ENCODE measurements around the gene RHCE.
"Not testable (repeated sequence)": the region's sequence is repeated elsewhere in the genome, so short reads cannot be mapped to it uniquely, and the experiment has no call there.

Gene RHCE

GRCh38 chr1:25423206-25423605, 2.6 kb upstream of the RHCE start:
- not testable (repeated sequence) for H3K4me1 ChIP-seq (ENCODE audit: control insufficient read depth, insufficient read depth, low read length, poor library complexity, severe bottlenecking); H3K4me3 ChIP-seq (ENCODE audit: extremely low read depth, insufficient read depth, low read length, poor library complexity, severe bottlenecking); H3K36me3 ChIP-seq (ENCODE audit: control insufficient read depth, insufficient read depth, low read length); H3K27ac ChIP-seq (ENCODE audit: low read depth, low read length, severe bottlenecking); H3K9me3 ChIP-seq (ENCODE audit: control insufficient read depth, low read length)
- 89 to 94% methylated on average over 2 of the region's 6 CpGs for WGBS, 2 experiments (ENCODE audit: insufficient coverage in 2 of 2)

- H3K4me3 ChIP-seq (ENCODE audit: extremely low read depth, insufficient read depth, low read length, poor library complexity, severe bottlenecking); H3K9me3 ChIP-seq (ENCODE audit: control insufficient read depth, low read length); H3K36me3 ChIP-seq (ENCODE audit: control insufficient read depth, insufficient read depth, low read length); H3K27ac ChIP-seq (ENCODE audit: low read depth, low read length, severe bottlenecking); H3K4me1 ChIP-seq (ENCODE audit: control insufficient read depth, insufficient read depth, low read length, poor library complexity, severe bottlenecking): not testable (repeated sequence)
- WGBS, 2 experiments (ENCODE audit: insufficient coverage in 2 of 2), result 100% methylated on average over 1 of the region's 1 CpG
Observed at GRCh38 chr1:25419339-25419738, 1.3 kb downstream of the RHCE start.

- WGBS, 2 experiments (ENCODE audit: insufficient coverage in 2 of 2), result no CpG with 5 or more reads among the region's 4 CpGs
- not testable (repeated sequence) for H3K4me3 ChIP-seq (ENCODE audit: extremely low read depth, insufficient read depth, low read length, poor library complexity, severe bottlenecking)
Observed at GRCh38 chr1:25417280-25417679, 3.3 kb downstream of the RHCE start.

GRCh38 chr1:25414578-25414977, 6.0 kb downstream of the RHCE start:
- H3K4me1 ChIP-seq (ENCODE audit: control insufficient read depth, insufficient read depth, low read length, poor library complexity, severe bottlenecking); H3K27ac ChIP-seq (ENCODE audit: low read depth, low read length, severe bottlenecking); H3K4me3 ChIP-seq (ENCODE audit: extremely low read depth, insufficient read depth, low read length, poor library complexity, severe bottlenecking); H3K36me3 ChIP-seq (ENCODE audit: control insufficient read depth, insufficient read depth, low read length); H3K9me3 ChIP-seq (ENCODE audit: control insufficient read depth, low read length): not testable (repeated sequence)
- no CpG with 5 or more reads among the region's 1 CpG for WGBS, 2 experiments (ENCODE audit: insufficient coverage in 2 of 2)

More at GRCh38 chr1:25417280-25417679, 3.3 kb downstream of the RHCE start:
- not testable (repeated sequence) for H3K36me3 ChIP-seq (ENCODE audit: control insufficient read depth, insufficient read depth, low read length); H3K4me1 ChIP-seq (ENCODE audit: control insufficient read depth, insufficient read depth, low read length, poor library complexity, severe bottlenecking); H3K9me3 ChIP-seq (ENCODE audit: control insufficient read depth, low read length); H3K27ac ChIP-seq (ENCODE audit: low read depth, low read length, severe bottlenecking)

- not testable (repeated sequence) for H3K4me3 ChIP-seq (ENCODE audit: extremely low read depth, insufficient read depth, low read length, poor library complexity, severe bottlenecking); H3K4me1 ChIP-seq (ENCODE audit: control insufficient read depth, insufficient read depth, low read length, poor library complexity, severe bottlenecking); H3K36me3 ChIP-seq (ENCODE audit: control insufficient read depth, insufficient read depth, low read length); H3K9me3 ChIP-seq (ENCODE audit: control insufficient read depth, low read length); H3K27ac ChIP-seq (ENCODE audit: low read depth, low read length, severe bottlenecking)
- WGBS, 2 experiments (ENCODE audit: insufficient coverage in 2 of 2), result 83 to 100% methylated on average over 1 of the region's 6 CpGs
Observed at GRCh38 chr1:25414157-25414556, 6.5 kb downstream of the RHCE start.

GRCh38 chr1:25412872-25413623, 7.6 kb downstream of the RHCE start:
- H3K36me3 ChIP-seq (ENCODE audit: control insufficient read depth, insufficient read depth, low read length); H3K4me3 ChIP-seq (ENCODE audit: extremely low read depth, insufficient read depth, low read length, poor library complexity, severe bottlenecking); H3K27ac ChIP-seq (ENCODE audit: low read depth, low read length, severe bottlenecking); H3K4me1 ChIP-seq (ENCODE audit: control insufficient read depth, insufficient read depth, low read length, poor library complexity, severe bottlenecking); H3K9me3 ChIP-seq (ENCODE audit: control insufficient read depth, low read length): not testable (repeated sequence)
- WGBS, 2 experiments (ENCODE audit: insufficient coverage in 2 of 2), result 100% methylated on average over 1 of the region's 14 CpGs; no CpG with 5 or more reads in 1 of the 2 experiments

- 86 to 100% methylated on average over 3 to 5 of the region's 10 CpGs for WGBS, 2 experiments (ENCODE audit: insufficient coverage in 2 of 2)
- H3K27ac ChIP-seq (ENCODE audit: low read depth, low read length, severe bottlenecking); H3K4me3 ChIP-seq (ENCODE audit: extremely low read depth, insufficient read depth, low read length, poor library complexity, severe bottlenecking): not testable (repeated sequence)
Observed at GRCh38 chr1:25409641-25410427, 10.8 kb downstream of the RHCE start.

GRCh38 chr1:25405731-25406305, 14.8 kb downstream of the RHCE start:
- WGBS, 2 experiments (ENCODE audit: insufficient coverage in 2 of 2), result no CpG with 5 or more reads among the region's 12 CpGs
- not testable (repeated sequence) for H3K36me3 ChIP-seq (ENCODE audit: control insufficient read depth, insufficient read depth, low read length); H3K4me1 ChIP-seq (ENCODE audit: control insufficient read depth, insufficient read depth, low read length, poor library complexity, severe bottlenecking); H3K27ac ChIP-seq (ENCODE audit: low read depth, low read length, severe bottlenecking); H3K4me3 ChIP-seq (ENCODE audit: extremely low read depth, insufficient read depth, low read length, poor library complexity, severe bottlenecking); H3K9me3 ChIP-seq (ENCODE audit: control insufficient read depth, low read length)

More at GRCh38 chr1:25409641-25410427, 10.8 kb downstream of the RHCE start:
- H3K9me3 ChIP-seq (ENCODE audit: control insufficient read depth, low read length); H3K4me1 ChIP-seq (ENCODE audit: control insufficient read depth, insufficient read depth, low read length, poor library complexity, severe bottlenecking); H3K36me3 ChIP-seq (ENCODE audit: control insufficient read depth, insufficient read depth, low read length): not testable (repeated sequence)

DNA sequence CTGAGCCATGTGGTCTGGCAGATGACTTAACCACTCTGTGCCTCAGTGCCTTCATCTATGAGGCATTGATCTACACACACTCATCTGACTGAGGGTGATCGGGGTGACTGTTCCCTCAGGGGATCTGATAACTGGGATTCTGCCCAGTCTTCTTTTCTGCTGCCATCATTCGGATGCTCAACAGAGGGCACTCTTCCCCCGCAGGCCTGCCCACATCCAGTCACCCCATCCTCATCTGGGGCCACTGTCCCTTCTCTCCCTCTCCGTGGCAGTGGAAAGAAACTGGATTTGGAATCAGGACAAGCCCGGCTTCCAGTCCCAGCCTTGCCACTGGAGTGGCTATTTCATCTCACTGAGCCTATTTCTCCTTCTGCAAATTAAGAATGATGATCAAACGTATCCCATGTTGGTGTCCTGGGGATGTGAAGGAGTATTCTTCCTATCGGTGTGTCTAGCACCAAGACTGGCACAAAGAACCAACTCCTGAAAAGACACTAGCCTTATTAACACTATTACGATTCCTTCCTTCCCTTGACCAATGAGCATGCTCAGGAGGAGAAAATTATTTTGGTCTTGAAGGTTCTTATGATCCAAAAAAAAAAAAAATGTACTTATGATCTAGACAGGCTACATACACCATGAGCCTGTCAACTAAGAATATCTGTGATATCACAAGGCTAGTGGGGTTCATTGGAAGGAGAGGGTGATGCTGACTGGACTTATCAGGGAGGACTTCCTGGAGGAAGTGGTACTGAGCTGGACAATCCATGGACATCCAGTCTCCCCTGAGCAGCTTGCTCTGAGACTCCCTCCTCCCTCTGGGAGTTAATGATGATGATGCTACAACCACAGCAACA, 17.4 kb downstream of the RHCE start:
- not testable (repeated sequence) for H3K4me1 ChIP-seq (ENCODE audit: control insufficient read depth, insufficient read depth, low read length, poor library complexity, severe bottlenecking); H3K36me3 ChIP-seq (ENCODE audit: control insufficient read depth, insufficient read depth, low read length); H3K4me3 ChIP-seq (ENCODE audit: extremely low read depth, insufficient read depth, low read length, poor library complexity, severe bottlenecking); H3K9me3 ChIP-seq (ENCODE audit: control insufficient read depth, low read length); H3K27ac ChIP-seq (ENCODE audit: low read depth, low read length, severe bottlenecking)
- no CpG with 5 or more reads among the region's 8 CpGs for WGBS, 2 experiments (ENCODE audit: insufficient coverage in 2 of 2)

- H3K27ac ChIP-seq (ENCODE audit: low read depth, low read length, severe bottlenecking); H3K4me3 ChIP-seq (ENCODE audit: extremely low read depth, insufficient read depth, low read length, poor library complexity, severe bottlenecking); H3K4me1 ChIP-seq (ENCODE audit: control insufficient read depth, insufficient read depth, low read length, poor library complexity, severe bottlenecking); H3K9me3 ChIP-seq (ENCODE audit: control insufficient read depth, low read length); H3K36me3 ChIP-seq (ENCODE audit: control insufficient read depth, insufficient read depth, low read length): not testable (repeated sequence)
- whole genome bisulfite sequencing, 2 experiments (ENCODE audit: insufficient coverage in 2 of 2), result no CpG with 5 or more reads among the region's 2 CpGs
Observed at GRCh38 chr1:25398079-25398478, 22.5 kb downstream of the RHCE start.

Measured in mesodermal cell (in vitro differentiated cells).